Parathyroid adenoma (tissue), 2 donors: Measurements from ENCODE around the gene PDIA6.

Source experiments
- H2AFZ ChIP-seq: fragments of 300-600 bp; sonication (generic); one replicate; pipeline ENCODE4 v1.7.0; 2017; ENCODE audit warnings: antibody characterized with exemption, mild to moderate bottlenecking
- H3K27ac ChIP-seq: fragments of 300-600 bp; sonication (generic); one replicate; pipeline ENCODE4 v1.7.0; 2017
- H3K27me3 ChIP-seq: fragments of 300-600 bp; sonication (generic); one replicate; pipeline ENCODE4 v1.7.0; 2017; ENCODE audit warnings: low read length; ENCODE audit not compliant: control insufficient read depth, insufficient read depth
- H3K36me3 ChIP-seq: fragments of 300-600 bp; sonication (generic); one replicate; pipeline ENCODE4 v1.7.0; 2017; ENCODE audit warnings: low read length; ENCODE audit not compliant: control insufficient read depth, insufficient read depth
- H3K4me1 ChIP-seq: fragments of 300-600 bp; sonication (generic); one replicate; pipeline ENCODE4 v1.7.0; 2017; ENCODE audit warnings: control low read depth
- H3K4me2 ChIP-seq: fragments of 300-600 bp; sonication (generic); one replicate; pipeline ENCODE4 v1.7.0; 2017; ENCODE audit warnings: low read length
- H3K4me3 ChIP-seq: fragments of 300-600 bp; sonication (generic); one replicate; pipeline ENCODE4 v1.7.0; 2017; ENCODE audit warnings: low read depth, low read length
- H3K79me2 ChIP-seq: fragments of 300-600 bp; sonication (generic); one replicate; pipeline ENCODE4 v1.7.0; 2017; ENCODE audit warnings: control low read depth
- H3K9ac ChIP-seq: fragments of 300-600 bp; sonication (generic); one replicate; pipeline ENCODE4 v1.7.0; 2017; ENCODE audit warnings: mild to moderate bottlenecking
- H3K9me3 ChIP-seq: fragments of 300-600 bp; sonication (generic); one replicate; pipeline ENCODE4 v1.7.0; 2017; ENCODE audit warnings: low read length; ENCODE audit not compliant: control insufficient read depth
- CTCF ChIP-seq: fragments of 300-600 bp; sonication (generic); IDR thresholded peaks from one replicate; pipeline ENCODE4 v1.7.0; 2017; ENCODE audit warnings: antibody characterized with exemption, mild to moderate bottlenecking
- donor health status: primary hyperparathyroidism.

Gene PDIA6

GRCh38 chr2:10770956-10771750, 41.4 kb downstream of the PDIA6 start:
- Histone ChIP-seq H3K9ac (no peak overlapping the region), H3K4me2 (no peak overlapping the region), H3K4me1 (peaks cover 12% of the 10 kb centered on the region), H3K9me3 (no peaks in the 10 kb centered on the region), H3K4me3 (no peak overlapping the region), H3K27ac (no peak overlapping the region), H3K27me3 (no peaks in the 10 kb centered on the region), H3K36me3 (no peaks in the 10 kb centered on the region), H2AFZ (no peak overlapping the region), H3K79me2 (no peaks in the 10 kb centered on the region)
- no peak for TF ChIP-seq CTCF

GRCh38 chr2:10768063-10768507, 44.5 kb downstream of the PDIA6 start:
- Histone ChIP-seq H3K9ac (no peak overlapping the region), H3K4me3 (no peak overlapping the region), H3K27me3 (no peaks in the 10 kb centered on the region), H3K4me2 (no peak overlapping the region), H3K9me3 (no peaks in the 10 kb centered on the region), H3K36me3 (no peaks in the 10 kb centered on the region), H3K27ac (no peak overlapping the region), H2AFZ (no peak overlapping the region), H3K79me2 (no peaks in the 10 kb centered on the region), H3K4me1 (no peaks in the 10 kb centered on the region)
- no peak for TF ChIP-seq CTCF

- no peaks in the 10 kb centered on the region for H3K27me3 ChIP-seq
- no peaks in the 10 kb centered on the region for H3K4me1 ChIP-seq
- H3K9ac ChIP-seq: no peak overlapping the region
- no peak overlapping the region for H3K4me2 ChIP-seq
- no peaks in the 10 kb centered on the region for H3K36me3 ChIP-seq
- no peak overlapping the region for H2AFZ ChIP-seq
- H3K27ac ChIP-seq: no peak overlapping the region
- H3K4me3 ChIP-seq: no peak overlapping the region
- H3K9me3 ChIP-seq: no peaks in the 10 kb centered on the region
- no peaks in the 10 kb centered on the region for H3K79me2 ChIP-seq
- no peak for TF ChIP-seq CTCF
These were observed 46.7 kb downstream of the PDIA6 start for GRCh38 chr2:10765914-10766313.

- Histone ChIP-seq H3K36me3 (no peaks in the 10 kb centered on the region), H2AFZ (no peak overlapping the region), H3K4me3 (no peak overlapping the region), H3K79me2 (no peaks in the 10 kb centered on the region), H3K9me3 (no peaks in the 10 kb centered on the region), H3K27me3 (no peaks in the 10 kb centered on the region), H3K4me2 (no peak overlapping the region), H3K4me1 (no peaks in the 10 kb centered on the region), H3K9ac (no peak overlapping the region), H3K27ac (no peak overlapping the region)
- TF ChIP-seq CTCF: no peak
These were observed 47.1 kb downstream of the PDIA6 start for GRCh38 chr2:10765461-10765860.

GRCh38 chr2:10764896-10765295, 47.7 kb downstream of the PDIA6 start:
- Histone ChIP-seq H3K27me3 (no peaks in the 10 kb centered on the region), H3K27ac (no peak overlapping the region), H3K9me3 (no peaks in the 10 kb centered on the region), H3K4me3 (no peak overlapping the region), H3K9ac (no peak overlapping the region), H3K36me3 (no peaks in the 10 kb centered on the region), H3K4me2 (no peak overlapping the region), H3K79me2 (no peaks in the 10 kb centered on the region), H2AFZ (no peak overlapping the region), H3K4me1 (no peaks in the 10 kb centered on the region)
- TF ChIP-seq CTCF: no peak
